Mesenchymal stem cell (in vitro differentiated cells and primary cell): ENCODE results near the gene GET4.
A peak's percentile ranks its signal among the peaks of the same experiment; 100 is the strongest.

Experiments used
- DNase-seq: peaks from one replicate; pipeline ENCODE4 v3.0.0-alpha.2; 2013
- H2AFZ ChIP-seq: one replicate; pipeline ENCODE4 v1.6.1; 2013; ENCODE audit warnings: low read depth, mild to moderate bottlenecking, control low read depth, inconsistent platforms, low read length, moderate library complexity
- H2AK5ac ChIP-seq: 2 replicates; pipeline ENCODE4 v1.6.1; 2013; ENCODE audit warnings: low read length, moderate library complexity, mild to moderate bottlenecking, inconsistent platforms; ENCODE audit not compliant: severe bottlenecking
- H2BK120ac ChIP-seq: one replicate; pipeline ENCODE4 v1.6.1; 2013; ENCODE audit warnings: low read depth, mild to moderate bottlenecking, inconsistent platforms, low read length, moderate library complexity
- H2BK12ac ChIP-seq, 2 experiments: one replicate each; pipeline ENCODE4 v1.6.1; 2013; ENCODE audit warnings: inconsistent platforms in 2 of 2, low read length in 2 of 2, mild to moderate bottlenecking in 2 of 2, moderate library complexity in 2 of 2, control low read depth in 1 of 2
- H2BK15ac ChIP-seq: one replicate; pipeline ENCODE4 v1.6.1; 2013; ENCODE audit warnings: mild to moderate bottlenecking, low read depth, inconsistent platforms; ENCODE audit not compliant: poor library complexity, severe bottlenecking
- H2BK5ac ChIP-seq: 2 replicates; pipeline ENCODE4 v1.6.1; 2013; ENCODE audit warnings: low read depth, mild to moderate bottlenecking, low read length, control low read depth, inconsistent platforms; ENCODE audit not compliant: poor library complexity, severe bottlenecking
- H3K14ac ChIP-seq, 2 experiments: one replicate each; pipeline ENCODE4 v1.6.1; 2013; ENCODE audit warnings: inconsistent platforms in 2 of 2, low read length in 2 of 2, control low read depth in 1 of 2, mild to moderate bottlenecking in 1 of 2, moderate library complexity in 1 of 2
- H3K18ac ChIP-seq, 2 experiments: one replicate each; pipeline ENCODE4 v1.6.1; 2013; ENCODE audit warnings: inconsistent platforms in 2 of 2, low read length in 2 of 2, control low read depth in 1 of 2, low read depth in 1 of 2, mild to moderate bottlenecking in 1 of 2
- H3K23ac ChIP-seq, 2 experiments: one replicate each; pipeline ENCODE4 v1.6.1; 2013; ENCODE audit warnings: inconsistent platforms in 2 of 2, low read length in 2 of 2, mild to moderate bottlenecking in 2 of 2, moderate library complexity in 2 of 2, control low read depth in 1 of 2
- H3K27ac ChIP-seq: 2 replicates; pipeline ENCODE4 v1.5.1; 2013; ENCODE audit warnings: mild to moderate bottlenecking, moderate library complexity, low read length, control low read depth, inconsistent platforms; ENCODE audit not compliant: poor library complexity, severe bottlenecking
- H3K27me3 ChIP-seq, 2 experiments: 2 replicates each; pipeline versions ENCODE4 v1.6.1 to v1.7.0; 2013; ENCODE audit warnings: low read length in 2 of 2, mild to moderate bottlenecking in 2 of 2, moderate library complexity in 2 of 2, control low read depth in 1 of 2, inconsistent platforms in 1 of 2; ENCODE audit not compliant: control insufficient read depth in 1 of 2, insufficient read depth in 1 of 2
- H3K36me3 ChIP-seq, 2 experiments: 2 replicates each; pipeline versions ENCODE4 v1.6.1 to v1.7.0; 2013; ENCODE audit warnings: low read length in 2 of 2, control low read depth in 1 of 2, inconsistent platforms in 1 of 2, low read depth in 1 of 2, mild to moderate bottlenecking in 1 of 2; ENCODE audit not compliant: insufficient read depth in 2 of 2, control insufficient read depth in 1 of 2
- H3K4ac ChIP-seq, 2 experiments: one replicate each; pipeline ENCODE4 v1.6.1; 2013; ENCODE audit warnings: inconsistent platforms in 2 of 2, low read length in 2 of 2, mild to moderate bottlenecking in 2 of 2, moderate library complexity in 2 of 2, control low read depth in 1 of 2, low read depth in 1 of 2
- H3K4me1 ChIP-seq: 2 replicates; pipeline ENCODE4 v1.6.1; 2013; ENCODE audit warnings: low read depth, low read length, control low read depth; ENCODE audit not compliant: control insufficient read depth, insufficient read depth
- H3K4me2 ChIP-seq: 2 replicates; pipeline ENCODE4 v1.6.1; 2013; ENCODE audit warnings: low read length, mild to moderate bottlenecking, inconsistent platforms; ENCODE audit not compliant: poor library complexity, severe bottlenecking
- H3K4me3 ChIP-seq, 2 experiments: 2 replicates each; pipeline versions ENCODE4 v1.5.1 to v1.7.0; 2013; ENCODE audit warnings: low read length in 2 of 2, mild to moderate bottlenecking in 2 of 2, control low read depth in 1 of 2, low read depth in 1 of 2; ENCODE audit not compliant: insufficient read depth in 1 of 2
- H3K79me1 ChIP-seq: replicated peaks from 2 replicates; pipeline ENCODE4 v1.6.1; 2013; ENCODE audit warnings: mild to moderate bottlenecking, control low read depth, low read length, inconsistent platforms; ENCODE audit not compliant: poor library complexity, severe bottlenecking
- H3K9ac ChIP-seq: 2 replicates; pipeline ENCODE4 v1.7.0; 2013; ENCODE audit warnings: mild to moderate bottlenecking, low read length, moderate library complexity
- H3K9me3 ChIP-seq: 2 replicates; pipeline ENCODE4 v1.7.0; 2013; ENCODE audit warnings: mild to moderate bottlenecking, low read length; ENCODE audit not compliant: control insufficient read depth
- H4K8ac ChIP-seq: one replicate; pipeline ENCODE4 v1.6.1; 2013; ENCODE audit warnings: inconsistent platforms, mild to moderate bottlenecking, low read length, moderate library complexity
- H4K91ac ChIP-seq: one replicate; pipeline ENCODE4 v1.6.1; 2013; ENCODE audit warnings: mild to moderate bottlenecking, low read length, inconsistent platforms
- WGBS: methylation state at CpG from one replicate; pipeline ENCODE4 v1.1.7; 2013; ENCODE audit warnings: mixed read lengths; 5-methylcytosine and 5-hydroxymethylcytosine counted together

The GET4 gene

DNA sequence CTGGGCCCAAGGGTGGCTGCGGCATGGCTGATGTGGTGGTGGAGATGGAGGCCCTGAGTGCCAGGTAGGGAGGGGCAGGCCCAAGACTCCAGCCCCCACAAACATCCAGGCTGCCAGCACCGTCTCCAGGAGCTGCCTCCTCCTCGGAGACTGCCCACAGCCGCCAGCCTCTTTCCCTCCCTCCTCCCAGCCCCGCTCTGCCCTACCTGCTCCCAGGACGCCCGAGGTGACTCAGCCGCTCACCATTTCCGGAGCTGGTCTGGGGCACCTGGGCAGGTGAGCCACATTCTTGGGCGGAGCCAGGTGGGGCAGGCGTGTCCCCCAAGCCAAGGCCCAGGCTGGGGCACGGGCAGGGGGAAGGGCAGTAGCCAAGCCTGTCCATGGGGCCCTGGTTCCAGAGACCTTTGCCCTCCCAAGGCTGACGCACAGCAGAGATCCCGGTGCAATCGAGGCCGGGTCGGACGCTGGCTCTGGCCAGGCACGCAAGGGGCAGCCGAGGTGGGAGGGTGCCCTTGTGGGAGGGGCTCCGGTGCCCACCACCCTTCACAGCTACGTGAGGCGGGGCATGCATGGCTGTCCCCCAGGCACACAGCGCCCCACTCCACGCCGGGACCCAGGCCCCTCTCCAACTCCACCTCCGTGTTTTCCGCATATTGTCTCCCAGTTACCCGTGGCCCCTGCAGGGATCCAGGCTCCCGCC, 69.4 kb downstream of the GET4 start:
- Histone ChIP-seq H3K36me3 (no peaks in the 10 kb centered on the region), H3K23ac (no peak overlapping the region), H2BK5ac (no peak overlapping the region), H3K4me3 (no peak overlapping the region), H3K27ac (no peak overlapping the region), H2AFZ (peak overlapping the region; percentile 1), H2BK12ac (no peak overlapping the region), H4K8ac (no peak overlapping the region), H2BK15ac (no peak overlapping the region), H3K4me1 (peaks cover 7% of the 10 kb centered on the region), H4K91ac (no peak overlapping the region), H3K9me3 (peaks cover 8% of the 10 kb centered on the region), H3K18ac (no peak overlapping the region), H3K27me3 (peaks cover 0 to 29% of the 10 kb centered on the region in 2 experiments), H3K4me2 (no peak overlapping the region), H2AK5ac (no peak overlapping the region), H3K79me1 (no peaks in the 10 kb centered on the region), H3K14ac (no peak overlapping the region), H2BK120ac (no peak overlapping the region), H3K9ac (no peak overlapping the region), H3K4ac (no peak overlapping the region)
- no peak for DNase-seq
- WGBS = 47% methylated on average over 30 of the region's 30 CpGs
